Keratinocyte (primary cell): ENCODE data around the gene SPRY2. TPM values are rescaled to one million over a fixed set of nuclear protein-coding genes. Genes with fewer than 3 reads are reported as not detected.

Experiments
- DNase-seq: peaks from one replicate; pipeline ENCODE4 v3.0.0-alpha.2; 2011; ENCODE audit warnings: low read depth, missing footprints, low spot score
- FAIRE-seq: peaks from 2 replicates; lab custom pipeline; 2011; peaks lifted over from hg19 to GRCh38; lab: Jason Lieb, UNC
- H2AFZ ChIP-seq: 2 replicates; pipeline ENCODE4 v1.6.0; 2012; ENCODE audit warnings: low read length, control low read depth, inconsistent platforms; ENCODE audit not compliant: control insufficient read depth
- H3K27ac ChIP-seq: 2 replicates; pipeline ENCODE4 v1.5.1; 2011; ENCODE audit warnings: low read length; ENCODE audit not compliant: control insufficient read depth, insufficient read depth
- H3K27me3 ChIP-seq: 3 replicates; pipeline ENCODE4 v1.6.0; 2011; ENCODE audit warnings: low read length; ENCODE audit not compliant: control insufficient read depth, insufficient read depth; ENCODE audit errors: extremely low read depth
- H3K36me3 ChIP-seq, 2 experiments: 2 replicates in 1 of 2; 3 replicates in 1 of 2; pipeline ENCODE4 v1.5.1; 2011; ENCODE audit warnings: low read length in 2 of 2, mild to moderate bottlenecking in 1 of 2; ENCODE audit not compliant: control insufficient read depth in 2 of 2, insufficient read depth in 2 of 2; ENCODE audit errors: extremely low read depth in 1 of 2
- H3K4me1 ChIP-seq: 3 replicates; pipeline ENCODE4 v1.5.1; 2011; ENCODE audit warnings: low read length; ENCODE audit not compliant: control insufficient read depth, insufficient read depth; ENCODE audit errors: extremely low read depth
- H3K4me2 ChIP-seq: 3 replicates; pipeline ENCODE4 v1.6.0; 2011; ENCODE audit warnings: low read depth, low read length; ENCODE audit not compliant: control insufficient read depth, insufficient read depth; ENCODE audit errors: extremely low read depth
- H3K4me3 ChIP-seq, 3 experiments: fragments of 200-600 bp in 1 of 3; sonication (generic) in 1 of 3; 2 replicates in 2 of 3; 3 replicates in 1 of 3; pipeline ENCODE4 v1.5.1; 2011 to 2016; ENCODE audit warnings: low read length in 3 of 3, mild to moderate bottlenecking in 3 of 3, control low read depth in 2 of 3, inconsistent platforms in 1 of 3, low read depth in 1 of 3, mixed read lengths in 1 of 3, mixed run types in 1 of 3, moderate library complexity in 1 of 3; ENCODE audit not compliant: control insufficient read depth in 2 of 3, insufficient read depth in 2 of 3; ENCODE audit errors: extremely low read depth in 1 of 3
- H3K79me2 ChIP-seq: 2 replicates; pipeline ENCODE4 v1.6.0; 2012; ENCODE audit warnings: low read length; ENCODE audit not compliant: control insufficient read depth, insufficient read depth
- H3K9ac ChIP-seq: 3 replicates; pipeline ENCODE4 v1.6.0; 2011; ENCODE audit warnings: low read length; ENCODE audit not compliant: control insufficient read depth, insufficient read depth; ENCODE audit errors: extremely low read depth
- H3K9me1 ChIP-seq: 3 replicates; pipeline ENCODE4 v1.6.0; 2011; ENCODE audit warnings: low read length; ENCODE audit not compliant: control insufficient read depth, insufficient read depth; ENCODE audit errors: extremely low read depth
- H3K9me3 ChIP-seq: 2 replicates; pipeline ENCODE4 v1.5.1; 2012; ENCODE audit warnings: low read depth, low read length; ENCODE audit not compliant: control insufficient read depth
- H4K20me1 ChIP-seq: 3 replicates; pipeline ENCODE4 v1.6.0; 2011; ENCODE audit warnings: low read length; ENCODE audit not compliant: control insufficient read depth, insufficient read depth; ENCODE audit errors: extremely low read depth
- EZH2 ChIP-seq: IDR thresholded peaks from one replicate; pipeline ENCODE4 v1.6.1; 2012; ENCODE audit warnings: inconsistent platforms, mild to moderate bottlenecking, low read length, moderate library complexity
- dilution Hi-C: fragments of 300-500 bp; cut with MboI; formaldehyde crosslinking; loops from one replicate; pipeline ENCODE4 v1.7.0; 2020; ENCODE audit warnings: low sequenced_read_pairs; ENCODE audit not compliant: extremely low pct_ligation_motif_present
- polyA plus RNA-seq, 5 experiments: library from polyadenylated mRNA; depleted of rRNA in 3 of 5; stranded (reverse) in 3 of 5; stranded (forward) in 1 of 5; unstranded in 1 of 5; fragments of >200 nt; gene quantifications; 1 replicate in 1 of 5; 2 replicates in 3 of 5; 3 replicates in 1 of 5; pipeline versions ENCODE4 v1.2.1 to v1.2.3, GENCODE V29; 2011 to 2012; ENCODE audit warnings: missing spikeins in 2 of 5, low read depth in 1 of 5, low replicate concordance in 1 of 5
- TF ChIP-seq, protein P1 (sequence below), 3 experiments: IDR thresholded peaks in 1 of 3; conservative IDR thresholded peaks in 1 of 3; optimal IDR thresholded peaks in 1 of 3; 2 replicates in 2 of 3; 3 replicates in 1 of 3; pipeline versions ENCODE3 to v1.5.1; 2011; ENCODE audit warnings: low read length in 3 of 3, mild to moderate bottlenecking in 3 of 3, moderate library complexity in 2 of 3, control low read depth in 1 of 3, inconsistent platforms in 1 of 3; ENCODE audit not compliant: insufficient read depth in 2 of 3; ENCODE audit errors: extremely low read depth in 1 of 3

SPRY2 gene
- polyA plus RNA-seq, 1 donor (not counting 4 experiments of a cell fraction or from before 2014, with no cell fraction given), result 28.4 TPM

- H3K9me3 ChIP-seq, result no peaks in the 10 kb centered on the region
- peaks cover 1% of the 10 kb centered on the region for H4K20me1 ChIP-seq
- no peak overlapping the region for H2AFZ ChIP-seq
- no peak for DNase-seq
- peak overlapping the region; percentile 78 to 86 (median 80) for H3K4me3 ChIP-seq
- peak overlapping the region; percentile 93 for H3K9ac ChIP-seq
- peaks cover 5 to 8% of the 10 kb centered on the region in 2 experiments for H3K36me3 ChIP-seq
- no peak for TF ChIP-seq EZH2
- TF ChIP-seq, protein P1, sequence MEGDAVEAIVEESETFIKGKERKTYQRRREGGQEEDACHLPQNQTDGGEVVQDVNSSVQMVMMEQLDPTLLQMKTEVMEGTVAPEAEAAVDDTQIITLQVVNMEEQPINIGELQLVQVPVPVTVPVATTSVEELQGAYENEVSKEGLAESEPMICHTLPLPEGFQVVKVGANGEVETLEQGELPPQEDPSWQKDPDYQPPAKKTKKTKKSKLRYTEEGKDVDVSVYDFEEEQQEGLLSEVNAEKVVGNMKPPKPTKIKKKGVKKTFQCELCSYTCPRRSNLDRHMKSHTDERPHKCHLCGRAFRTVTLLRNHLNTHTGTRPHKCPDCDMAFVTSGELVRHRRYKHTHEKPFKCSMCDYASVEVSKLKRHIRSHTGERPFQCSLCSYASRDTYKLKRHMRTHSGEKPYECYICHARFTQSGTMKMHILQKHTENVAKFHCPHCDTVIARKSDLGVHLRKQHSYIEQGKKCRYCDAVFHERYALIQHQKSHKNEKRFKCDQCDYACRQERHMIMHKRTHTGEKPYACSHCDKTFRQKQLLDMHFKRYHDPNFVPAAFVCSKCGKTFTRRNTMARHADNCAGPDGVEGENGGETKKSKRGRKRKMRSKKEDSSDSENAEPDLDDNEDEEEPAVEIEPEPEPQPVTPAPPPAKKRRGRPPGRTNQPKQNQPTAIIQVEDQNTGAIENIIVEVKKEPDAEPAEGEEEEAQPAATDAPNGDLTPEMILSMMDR (optimal IDR thresholded peaks at IDR 0.05 in 1 of 3, IDR thresholded peaks at IDR 0.05 in 1 of 3, conservative IDR thresholded peaks at IDR 0.05 in 1 of 3; ENCODE audit: extremely low read depth in 1 of 3, insufficient read depth in 2 of 3, low read length in 3 of 3), result no peak
- H3K4me1 ChIP-seq, result peaks cover 26% of the 10 kb centered on the region
- H3K27ac ChIP-seq, result peak overlapping the region; percentile 85
- dilution Hi-C loops, result no loop called here
- H3K27me3 ChIP-seq, result no peaks in the 10 kb centered on the region
- no peak for FAIRE-seq
- H3K9me1 ChIP-seq, result no peaks in the 10 kb centered on the region
- H3K4me2 ChIP-seq, result peak overlapping the region; percentile 73
- peaks cover 62% of the 10 kb centered on the region for H3K79me2 ChIP-seq
These were observed 1.4 kb downstream of the SPRY2 start for GRCh38 chr13:80339563-80339911.

DNA sequence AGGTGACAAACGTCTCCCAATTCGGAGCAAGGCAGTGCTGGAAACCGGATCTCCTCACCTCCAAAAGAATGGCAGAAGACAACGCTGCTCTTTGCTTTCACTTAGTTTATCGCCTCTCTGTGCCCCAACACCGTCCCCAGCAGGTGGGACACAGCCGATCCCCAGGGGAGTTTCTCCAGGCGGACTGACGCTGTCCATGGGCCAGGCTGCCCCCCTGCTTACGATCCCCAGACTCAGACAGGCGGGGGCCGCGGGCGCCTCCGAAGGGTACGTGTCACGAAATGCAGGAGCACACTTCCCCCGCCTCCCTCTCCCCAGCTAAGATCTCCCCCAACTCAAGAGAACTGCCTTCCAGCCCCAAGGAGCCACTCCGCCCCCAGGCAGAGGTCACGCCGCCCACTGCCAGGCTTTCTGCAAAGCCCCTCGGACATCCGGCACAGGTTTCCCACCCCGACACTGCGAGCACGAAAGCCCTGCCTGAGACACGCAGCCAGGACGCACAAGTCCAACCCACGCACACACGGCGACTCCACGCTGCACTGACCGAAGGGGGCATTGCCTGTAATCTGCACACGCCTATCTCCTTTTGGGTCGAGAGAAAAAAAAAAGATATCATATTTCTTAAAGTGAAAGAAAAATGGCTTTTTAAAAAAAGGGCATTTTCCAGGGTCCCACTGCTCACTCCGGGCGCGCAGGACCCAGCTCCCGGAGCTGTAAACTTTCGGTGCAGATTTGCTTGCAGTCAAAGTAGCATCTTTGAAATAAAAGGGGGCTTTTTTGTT lies 2.0 kb downstream of the SPRY2 start:
- Histone ChIP-seq H3K4me3 (peak overlapping the region; percentile 78 to 86 (median 80)), H3K79me2 (peaks cover 65% of the 10 kb centered on the region), H3K36me3 (peaks cover 7 to 11% of the 10 kb centered on the region in 2 experiments), H3K4me2 (peak overlapping the region; percentile 73), H3K9me1 (no peaks in the 10 kb centered on the region), H3K27me3 (no peaks in the 10 kb centered on the region), H3K27ac (peak overlapping the region; percentile 85), H3K9me3 (no peaks in the 10 kb centered on the region), H2AFZ (no peak overlapping the region), H3K9ac (peak overlapping the region; percentile 93), H3K4me1 (peaks cover 26% of the 10 kb centered on the region), H4K20me1 (peaks cover 5% of the 10 kb centered on the region)
- FAIRE-seq, result no peak
- dilution Hi-C loops, result no loop called here
- TF ChIP-seq, protein P1 (optimal IDR thresholded peaks at IDR 0.05 in 1 of 3, IDR thresholded peaks at IDR 0.05 in 1 of 3, conservative IDR thresholded peaks at IDR 0.05 in 1 of 3; ENCODE audit: extremely low read depth in 1 of 3, insufficient read depth in 2 of 3, low read length in 3 of 3), result peak in 2 of 3 experiments; percentile 0 to 46
- no peak for TF ChIP-seq EZH2
- no peak for DNase-seq
